ENCODE results near the gene TMPRSS4. TPM values are rescaled to one million over a fixed set of nuclear protein-coding genes. Genes with fewer than 3 reads are reported as not detected.

Gene TMPRSS4
- total RNA-seq, 1 experiment from 2014 or later = not detected

DNA sequence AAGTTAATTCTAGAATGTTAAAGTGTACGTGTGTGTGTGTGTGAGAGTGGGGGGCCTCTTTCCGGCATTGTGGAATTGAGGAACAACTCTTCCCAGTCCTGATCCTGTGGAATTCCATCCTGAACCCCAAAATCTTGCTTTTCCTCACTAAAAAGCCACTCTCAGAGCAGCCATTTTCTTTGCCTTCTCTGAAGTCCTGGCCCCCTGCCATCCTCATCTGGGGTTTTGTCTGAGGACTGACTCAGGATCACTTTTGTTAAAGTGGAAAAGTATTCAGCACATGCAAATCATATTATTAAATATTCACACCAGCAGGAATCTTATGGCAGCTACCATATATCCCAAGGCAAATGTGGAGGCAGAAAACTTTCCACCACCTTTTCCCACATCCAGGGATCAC, 72.0 kb downstream of the TMPRSS4 start:
- TF ChIP-seq SIN3A (IDR thresholded peaks at IDR 0.05; ENCODE audit: borderline replicate concordance, insufficient read depth, low read depth, low read length) (no peak), TCF7L2 (IDR thresholded peaks at IDR 0.05; ENCODE audit: low read depth, low read length) (no peak), POLR2AphosphoS5 (IDR thresholded peaks at IDR 0.05; ENCODE audit: low read depth, low read length) (no peak)
- TF ChIP-seq, protein P1, sequence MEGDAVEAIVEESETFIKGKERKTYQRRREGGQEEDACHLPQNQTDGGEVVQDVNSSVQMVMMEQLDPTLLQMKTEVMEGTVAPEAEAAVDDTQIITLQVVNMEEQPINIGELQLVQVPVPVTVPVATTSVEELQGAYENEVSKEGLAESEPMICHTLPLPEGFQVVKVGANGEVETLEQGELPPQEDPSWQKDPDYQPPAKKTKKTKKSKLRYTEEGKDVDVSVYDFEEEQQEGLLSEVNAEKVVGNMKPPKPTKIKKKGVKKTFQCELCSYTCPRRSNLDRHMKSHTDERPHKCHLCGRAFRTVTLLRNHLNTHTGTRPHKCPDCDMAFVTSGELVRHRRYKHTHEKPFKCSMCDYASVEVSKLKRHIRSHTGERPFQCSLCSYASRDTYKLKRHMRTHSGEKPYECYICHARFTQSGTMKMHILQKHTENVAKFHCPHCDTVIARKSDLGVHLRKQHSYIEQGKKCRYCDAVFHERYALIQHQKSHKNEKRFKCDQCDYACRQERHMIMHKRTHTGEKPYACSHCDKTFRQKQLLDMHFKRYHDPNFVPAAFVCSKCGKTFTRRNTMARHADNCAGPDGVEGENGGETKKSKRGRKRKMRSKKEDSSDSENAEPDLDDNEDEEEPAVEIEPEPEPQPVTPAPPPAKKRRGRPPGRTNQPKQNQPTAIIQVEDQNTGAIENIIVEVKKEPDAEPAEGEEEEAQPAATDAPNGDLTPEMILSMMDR (IDR thresholded peaks at IDR 0.05) = no peak
- TF ChIP-seq, protein P2, sequence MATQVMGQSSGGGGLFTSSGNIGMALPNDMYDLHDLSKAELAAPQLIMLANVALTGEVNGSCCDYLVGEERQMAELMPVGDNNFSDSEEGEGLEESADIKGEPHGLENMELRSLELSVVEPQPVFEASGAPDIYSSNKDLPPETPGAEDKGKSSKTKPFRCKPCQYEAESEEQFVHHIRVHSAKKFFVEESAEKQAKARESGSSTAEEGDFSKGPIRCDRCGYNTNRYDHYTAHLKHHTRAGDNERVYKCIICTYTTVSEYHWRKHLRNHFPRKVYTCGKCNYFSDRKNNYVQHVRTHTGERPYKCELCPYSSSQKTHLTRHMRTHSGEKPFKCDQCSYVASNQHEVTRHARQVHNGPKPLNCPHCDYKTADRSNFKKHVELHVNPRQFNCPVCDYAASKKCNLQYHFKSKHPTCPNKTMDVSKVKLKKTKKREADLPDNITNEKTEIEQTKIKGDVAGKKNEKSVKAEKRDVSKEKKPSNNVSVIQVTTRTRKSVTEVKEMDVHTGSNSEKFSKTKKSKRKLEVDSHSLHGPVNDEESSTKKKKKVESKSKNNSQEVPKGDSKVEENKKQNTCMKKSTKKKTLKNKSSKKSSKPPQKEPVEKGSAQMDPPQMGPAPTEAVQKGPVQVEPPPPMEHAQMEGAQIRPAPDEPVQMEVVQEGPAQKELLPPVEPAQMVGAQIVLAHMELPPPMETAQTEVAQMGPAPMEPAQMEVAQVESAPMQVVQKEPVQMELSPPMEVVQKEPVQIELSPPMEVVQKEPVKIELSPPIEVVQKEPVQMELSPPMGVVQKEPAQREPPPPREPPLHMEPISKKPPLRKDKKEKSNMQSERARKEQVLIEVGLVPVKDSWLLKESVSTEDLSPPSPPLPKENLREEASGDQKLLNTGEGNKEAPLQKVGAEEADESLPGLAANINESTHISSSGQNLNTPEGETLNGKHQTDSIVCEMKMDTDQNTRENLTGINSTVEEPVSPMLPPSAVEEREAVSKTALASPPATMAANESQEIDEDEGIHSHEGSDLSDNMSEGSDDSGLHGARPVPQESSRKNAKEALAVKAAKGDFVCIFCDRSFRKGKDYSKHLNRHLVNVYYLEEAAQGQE (IDR thresholded peaks at IDR 0.05; ENCODE audit: insufficient read depth in 1 of 2, low read depth in 2 of 2, low read length in 1 of 2) = no peak
- H3K9me3 ChIP-seq (ENCODE audit: control insufficient read depth, insufficient read depth, low read depth, low read length) = no peaks in the 10 kb centered on the region
- H3K27ac ChIP-seq (ENCODE audit: low read length) = no peak overlapping the region
- ChIA-PET POLR2A (no interaction called here), CTCF (interaction anchor here (0.5 to 1.0 kb wide), 2 partner anchors 32 to 226 kb away, joined by 3 read pairs; no protein-coding TSS in a partner anchor)
- H3K27me3 ChIP-seq (ENCODE audit: control insufficient read depth, insufficient read depth, low read length) = peaks cover 22% of the 10 kb centered on the region
- ATAC-seq (no peak), DNase-seq (ENCODE audit: low read depth, low spot score) (no peak)
- no peak overlapping the region for H3K4me3 ChIP-seq (ENCODE audit: low read depth in 2 of 2, low read length in 2 of 2)
- in situ Hi-C loops (cut with HindIII; ENCODE audit: low pct_unique_long_range_greater_than_20kb, low sequenced_read_pairs) (no loop called here), intact Hi-C loops (cut with micrococcal nuclease; ENCODE audit: unreplicated experiment) (loop anchor here (2.0 kb wide), 1 partner anchor 22 kb away; no protein-coding TSS in a partner anchor)
- H3K36me3 ChIP-seq (ENCODE audit: control insufficient read depth, insufficient read depth, low read length) = no peaks in the 10 kb centered on the region
- BruUV-seq (replicated peaks) = no TSS peak
- H3K4me1 ChIP-seq (ENCODE audit: control insufficient read depth, insufficient read depth, low read length) = no peaks in the 10 kb centered on the region; the same call in 1 of the 2 replicates

- DNase-seq (ENCODE audit: low read depth, low spot score) (no peak), ATAC-seq (no peak)
- no peaks in the 10 kb centered on the region; the same call in 1 of the 2 replicates for H3K4me1 ChIP-seq (ENCODE audit: control insufficient read depth, insufficient read depth, low read length)
- no TSS peak for BruUV-seq (replicated peaks)
- intact Hi-C loops (cut with micrococcal nuclease; ENCODE audit: unreplicated experiment) = loop anchor here (2.0 kb wide), 1 partner anchor 21 kb away; no protein-coding TSS in a partner anchor
- H3K4me3 ChIP-seq (ENCODE audit: low read depth in 2 of 2, low read length in 2 of 2) = no peak overlapping the region
- H3K27ac ChIP-seq (ENCODE audit: low read length) = no peak overlapping the region
- H3K27me3 ChIP-seq (ENCODE audit: control insufficient read depth, insufficient read depth, low read length) = peaks cover 26% of the 10 kb centered on the region
- no peaks in the 10 kb centered on the region for H3K9me3 ChIP-seq (ENCODE audit: control insufficient read depth, insufficient read depth, low read depth, low read length)
- TF ChIP-seq, protein P2 (IDR thresholded peaks at IDR 0.05; ENCODE audit: insufficient read depth in 1 of 2, low read depth in 2 of 2, low read length in 1 of 2) = no peak
- no peak for TF ChIP-seq TCF7L2 (IDR thresholded peaks at IDR 0.05; ENCODE audit: low read depth, low read length)
- ChIA-PET POLR2A (no interaction called here), CTCF (interaction anchor here (0.5 to 1.1 kb wide), 2 partner anchors 22 to 225 kb away, joined by 3 to 4 read pairs; no protein-coding TSS in a partner anchor)
- in situ Hi-C loops (cut with HindIII; ENCODE audit: low pct_unique_long_range_greater_than_20kb, low sequenced_read_pairs) = no loop called here
- H3K36me3 ChIP-seq (ENCODE audit: control insufficient read depth, insufficient read depth, low read length) = no peaks in the 10 kb centered on the region
These were observed 72.6 kb downstream of the TMPRSS4 start for GRCh38 chr11:118149493-118149892.

Measured in Panc1 (cell line).